ENCODE data around the gene FOXK2. TPM values are rescaled to one million over a fixed set of nuclear protein-coding genes. Genes with fewer than 3 reads are reported as not detected.

FOXK2 gene
- total RNA-seq, 4 donors from 2014 or later, result 27.0 to 51.6 (median 45.3) TPM

- H3K36me3 ChIP-seq, result peaks cover 6 to 22% (median 18%) of the 10 kb centered on the region in 4 donors
- H3K4me1 ChIP-seq, result peaks cover 25 to 40% (median 32%) of the 10 kb centered on the region in 4 donors
- TF ChIP-seq CTCF (IDR thresholded peaks at IDR 0.05) (peak in 1 of 3 experiments; percentile 17), EP300 (IDR thresholded peaks at IDR 0.05) (no peak), POLR2AphosphoS5 (IDR thresholded peaks at IDR 0.05) (no peak)
- WGBS, result under 1% methylated on average over 38 of the region's 54 CpGs
- H3K4me3 ChIP-seq, result peak overlapping the region; percentile 77 to 98 (median 95)
- H3K9me3 ChIP-seq, result no peaks in the 10 kb centered on the region
- H3K27me3 ChIP-seq, result no peaks in the 10 kb centered on the region
- DNase-seq (ENCODE audit: extremely low spot score), result no peak
- intact Hi-C loops (cut with DNase I), result loop anchor here (5.0 kb wide), 1 partner anchor 55 kb away; no protein-coding TSS in a partner anchor
- peak overlapping the region; percentile 98 to 99 (median 98) for H3K27ac ChIP-seq (replicated peaks in 1 of 4)
These were observed 128.1 kb downstream of the FOXK2 start for GRCh38 chr17:82647593-82648164.

- Histone ChIP-seq H3K27me3 (no peaks in the 10 kb centered on the region), H3K4me3 (peak within 1 kb of the TSS; percentile 77 to 98 (median 95)), H3K27ac (replicated peaks in 1 of 4) (peak within 1 kb of the TSS; percentile 98 to 99 (median 98)), H3K36me3 (peaks cover under 1 to 16% (median 12%) of the 10 kb centered on the region in 4 donors), H3K4me1 (peaks cover 25 to 40% (median 32%) of the 10 kb centered on the region in 4 donors), H3K9me3 (no peaks in the 10 kb centered on the region)
- intact Hi-C loops (cut with DNase I), result loop anchor here (5.0 kb wide), 1 partner anchor 56 kb away; no protein-coding TSS in a partner anchor
- WGBS, result no CpG with 5 or more reads among the region's 67 CpGs
- DNase-seq (ENCODE audit: extremely low spot score), result peak; percentile 98
- TF ChIP-seq POLR2AphosphoS5 (IDR thresholded peaks at IDR 0.05), result peak; percentile 99 to 100
- TF ChIP-seq EP300 (IDR thresholded peaks at IDR 0.05), result peak; percentile 94
- TF ChIP-seq CTCF (IDR thresholded peaks at IDR 0.05), result no peak
- TF ChIP-seq POLR2A (IDR thresholded peaks at IDR 0.05; ENCODE audit: low read depth), result peak; percentile 97
These were observed 128.7 kb downstream of the FOXK2 start, which contains the start of gene WDR45B for GRCh38 chr17:82648165-82648668. Gene WDR45B, minus strand, starts transcription at chr17:82648444. Its CDS starts 104 bp downstream, at chr17:82648340.

GRCh38 chr17:82648742-82649331 lies 129.3 kb downstream of the FOXK2 start:
- WGBS, result 4% methylated on average over 16 of the region's 37 CpGs
- TF ChIP-seq CTCF (IDR thresholded peaks at IDR 0.05) (no peak), EP300 (IDR thresholded peaks at IDR 0.05) (no peak), POLR2AphosphoS5 (IDR thresholded peaks at IDR 0.05) (no peak), POLR2A (IDR thresholded peaks at IDR 0.05; ENCODE audit: low read depth) (no peak)
- peak overlapping the region; percentile 51 to 93 (median 57) for H3K4me3 ChIP-seq

GRCh38 chr17:82649501-82650261 lies 130.1 kb downstream of the FOXK2 start:
- 86% methylated on average over 19 of the region's 22 CpGs for WGBS
- intact Hi-C loops (cut with DNase I), result loop anchor here (5.0 kb wide), 2 partner anchors 57 to 103 kb away; partner anchors contain the start of gene TBCD
- Histone ChIP-seq H3K4me3 (no peak overlapping the region), H3K9me3 (no peaks in the 10 kb centered on the region), H3K36me3 (peaks cover 0 to 2% (median 0%) of the 10 kb centered on the region in 4 donors), H3K4me1 (peaks cover 25 to 39% (median 32%) of the 10 kb centered on the region in 4 donors), H3K27me3 (no peaks in the 10 kb centered on the region), H3K27ac (replicated peaks in 1 of 4) (peak overlapping the region in 3 of 4 donors; percentile 98 to 99 (median 98))
- TF ChIP-seq POLR2A (IDR thresholded peaks at IDR 0.05; ENCODE audit: low read depth), result no peak
- TF ChIP-seq CTCF (IDR thresholded peaks at IDR 0.05), result no peak
- no peak for TF ChIP-seq EP300 (IDR thresholded peaks at IDR 0.05)
- TF ChIP-seq POLR2AphosphoS5 (IDR thresholded peaks at IDR 0.05), result no peak
- no peak for DNase-seq (ENCODE audit: extremely low spot score)

More at GRCh38 chr17:82648742-82649331, 129.3 kb downstream of the FOXK2 start:
- Histone ChIP-seq H3K9me3 (no peaks in the 10 kb centered on the region), H3K36me3 (peaks cover 0 to 10% (median 6%) of the 10 kb centered on the region in 4 donors), H3K4me1 (peaks cover 25 to 40% (median 32%) of the 10 kb centered on the region in 4 donors), H3K27me3 (no peaks in the 10 kb centered on the region), H3K27ac (replicated peaks in 1 of 4) (peak overlapping the region; percentile 79 to 99 (median 98))
- intact Hi-C loops (cut with DNase I), result loop anchor here (5.0 kb wide), 1 partner anchor 57 kb away; no protein-coding TSS in a partner anchor
- DNase-seq (ENCODE audit: extremely low spot score), result no peak

All from esophagus muscularis mucosa (tissue), 4 donors.